ENCODE measurements around the gene HIVEP3. TPM values are rescaled to one million over a fixed set of nuclear protein-coding genes. Genes with fewer than 3 reads are reported as not detected.

HIVEP3 gene
- total and polyA plus RNA-seq, 2 donors (not counting 1 experiment from before 2014, with no cell fraction given), result 2.0 to 5.1 TPM

GRCh38 chr1:41907446-41907845, 11.3 kb downstream of the HIVEP3 start:
- Histone ChIP-seq H3K27ac (ENCODE audit: low read length in 2 of 2) (no peak overlapping the region), H4K20me1 (ENCODE audit: control insufficient read depth, insufficient read depth, low read length, poor library complexity, severe bottlenecking) (no peaks in the 10 kb centered on the region), H3K4me1 (ENCODE audit: control insufficient read depth in 2 of 2, insufficient read depth in 2 of 2, low read length in 2 of 2) (no peaks in the 10 kb centered on the region), H3K4me3 (ENCODE audit: control extremely low read depth in 1 of 5, extremely low read depth in 1 of 5, insufficient read depth in 1 of 5, low read depth in 2 of 5, low read length in 4 of 5) (no peak overlapping the region), H3K27me3 (replicated peaks in 1 of 4; ENCODE audit: control extremely low read depth in 1 of 4, control insufficient read depth in 3 of 4, insufficient read depth in 4 of 4, low read length in 3 of 4) (peaks cover 0 to 6% (median 0%) of the 10 kb centered on the region in 4 experiments), H3K9me3 (ENCODE audit: control extremely low read depth in 1 of 3, control insufficient read depth in 2 of 3, insufficient read depth in 1 of 3, low read length in 2 of 3) (no peaks in the 10 kb centered on the region), H3K4me2 (replicated peaks; ENCODE audit: low read depth, low read length, poor library complexity, severe bottlenecking) (no peak overlapping the region), H2AFZ (ENCODE audit: insufficient read depth, low read depth, low read length, poor library complexity, severe bottlenecking) (no peak overlapping the region), H3K79me2 (ENCODE audit: control insufficient read depth, insufficient read depth, low read length) (no peaks in the 10 kb centered on the region), H3K9ac (ENCODE audit: low read length) (no peak overlapping the region), H3K36me3 (replicated peaks in 1 of 2; ENCODE audit: control extremely low read depth in 1 of 2, control insufficient read depth in 1 of 2, extremely low read depth in 1 of 2, insufficient read depth in 2 of 2, low read length in 1 of 2) (no peaks in the 10 kb centered on the region)
- ATAC-seq (ENCODE audit: low read depth), result no peak
- no peak for DNase-seq
- TF ChIP-seq EZH2 (IDR thresholded peaks at IDR 0.05; ENCODE audit: borderline replicate concordance, insufficient read depth, low read depth, low read length, poor library complexity, severe bottlenecking), result no peak
- TF ChIP-seq, protein P1, sequence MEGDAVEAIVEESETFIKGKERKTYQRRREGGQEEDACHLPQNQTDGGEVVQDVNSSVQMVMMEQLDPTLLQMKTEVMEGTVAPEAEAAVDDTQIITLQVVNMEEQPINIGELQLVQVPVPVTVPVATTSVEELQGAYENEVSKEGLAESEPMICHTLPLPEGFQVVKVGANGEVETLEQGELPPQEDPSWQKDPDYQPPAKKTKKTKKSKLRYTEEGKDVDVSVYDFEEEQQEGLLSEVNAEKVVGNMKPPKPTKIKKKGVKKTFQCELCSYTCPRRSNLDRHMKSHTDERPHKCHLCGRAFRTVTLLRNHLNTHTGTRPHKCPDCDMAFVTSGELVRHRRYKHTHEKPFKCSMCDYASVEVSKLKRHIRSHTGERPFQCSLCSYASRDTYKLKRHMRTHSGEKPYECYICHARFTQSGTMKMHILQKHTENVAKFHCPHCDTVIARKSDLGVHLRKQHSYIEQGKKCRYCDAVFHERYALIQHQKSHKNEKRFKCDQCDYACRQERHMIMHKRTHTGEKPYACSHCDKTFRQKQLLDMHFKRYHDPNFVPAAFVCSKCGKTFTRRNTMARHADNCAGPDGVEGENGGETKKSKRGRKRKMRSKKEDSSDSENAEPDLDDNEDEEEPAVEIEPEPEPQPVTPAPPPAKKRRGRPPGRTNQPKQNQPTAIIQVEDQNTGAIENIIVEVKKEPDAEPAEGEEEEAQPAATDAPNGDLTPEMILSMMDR (IDR thresholded peaks at IDR 0.05), result no peak
- ChIA-PET POLR2A (no interaction called here), CTCF (no interaction called here)
- Mint-ChIP-seq H3K9me3 (ENCODE audit: insufficient read depth) (peaks cover 5% of the 10 kb centered on the region), H3K27me3 (peaks cover 22% of the 10 kb centered on the region), H3K4me1 (peaks cover 2% of the 10 kb centered on the region), H3K4me3 (no peak overlapping the region), H3K27ac (no peak overlapping the region)
- WGBS (ENCODE audit: insufficient coverage), result 98% methylated on average over 7 of the region's 8 CpGs
- intact Hi-C loops (cut with micrococcal nuclease), result no loop called here

GRCh38 chr1:41906943-41907342, 11.8 kb downstream of the HIVEP3 start:
- ATAC-seq (ENCODE audit: low read depth) (no peak), DNase-seq (no peak)
- Histone ChIP-seq H3K4me3 (ENCODE audit: control extremely low read depth in 1 of 5, extremely low read depth in 1 of 5, insufficient read depth in 1 of 5, low read depth in 2 of 5, low read length in 4 of 5) (no peak overlapping the region), H3K27ac (ENCODE audit: low read length in 2 of 2) (no peak overlapping the region), H4K20me1 (ENCODE audit: control insufficient read depth, insufficient read depth, low read length, poor library complexity, severe bottlenecking) (no peaks in the 10 kb centered on the region), H3K4me1 (ENCODE audit: control insufficient read depth in 2 of 2, insufficient read depth in 2 of 2, low read length in 2 of 2) (no peaks in the 10 kb centered on the region), H3K79me2 (ENCODE audit: control insufficient read depth, insufficient read depth, low read length) (no peaks in the 10 kb centered on the region), H3K9ac (ENCODE audit: low read length) (no peak overlapping the region), H3K36me3 (replicated peaks in 1 of 2; ENCODE audit: control extremely low read depth in 1 of 2, control insufficient read depth in 1 of 2, extremely low read depth in 1 of 2, insufficient read depth in 2 of 2, low read length in 1 of 2) (no peaks in the 10 kb centered on the region), H3K9me3 (ENCODE audit: control extremely low read depth in 1 of 3, control insufficient read depth in 2 of 3, insufficient read depth in 1 of 3, low read length in 2 of 3) (no peaks in the 10 kb centered on the region), H3K27me3 (replicated peaks in 1 of 4; ENCODE audit: control extremely low read depth in 1 of 4, control insufficient read depth in 3 of 4, insufficient read depth in 4 of 4, low read length in 3 of 4) (peaks cover 0 to 6% (median 0%) of the 10 kb centered on the region in 4 experiments), H2AFZ (ENCODE audit: insufficient read depth, low read depth, low read length, poor library complexity, severe bottlenecking) (no peak overlapping the region), H3K4me2 (replicated peaks; ENCODE audit: low read depth, low read length, poor library complexity, severe bottlenecking) (no peak overlapping the region)
- CTCF ChIA-PET, result no interaction called here
- Mint-ChIP-seq H3K27ac (no peak overlapping the region), H3K4me1 (peaks cover 2% of the 10 kb centered on the region), H3K4me3 (no peak overlapping the region), H3K9me3 (ENCODE audit: insufficient read depth) (peaks cover 5% of the 10 kb centered on the region), H3K27me3 (peaks cover 20% of the 10 kb centered on the region)
- POLR2A ChIA-PET, result no interaction called here
- WGBS (ENCODE audit: insufficient coverage), result no CpG with 5 or more reads among the region's 2 CpGs
- TF ChIP-seq, protein P1 (IDR thresholded peaks at IDR 0.05), result no peak
- no peak for TF ChIP-seq EZH2 (IDR thresholded peaks at IDR 0.05; ENCODE audit: borderline replicate concordance, insufficient read depth, low read depth, low read length, poor library complexity, severe bottlenecking)
- intact Hi-C loops (cut with micrococcal nuclease), result no loop called here
